ENCODE data around the gene MTAP.

DNA sequence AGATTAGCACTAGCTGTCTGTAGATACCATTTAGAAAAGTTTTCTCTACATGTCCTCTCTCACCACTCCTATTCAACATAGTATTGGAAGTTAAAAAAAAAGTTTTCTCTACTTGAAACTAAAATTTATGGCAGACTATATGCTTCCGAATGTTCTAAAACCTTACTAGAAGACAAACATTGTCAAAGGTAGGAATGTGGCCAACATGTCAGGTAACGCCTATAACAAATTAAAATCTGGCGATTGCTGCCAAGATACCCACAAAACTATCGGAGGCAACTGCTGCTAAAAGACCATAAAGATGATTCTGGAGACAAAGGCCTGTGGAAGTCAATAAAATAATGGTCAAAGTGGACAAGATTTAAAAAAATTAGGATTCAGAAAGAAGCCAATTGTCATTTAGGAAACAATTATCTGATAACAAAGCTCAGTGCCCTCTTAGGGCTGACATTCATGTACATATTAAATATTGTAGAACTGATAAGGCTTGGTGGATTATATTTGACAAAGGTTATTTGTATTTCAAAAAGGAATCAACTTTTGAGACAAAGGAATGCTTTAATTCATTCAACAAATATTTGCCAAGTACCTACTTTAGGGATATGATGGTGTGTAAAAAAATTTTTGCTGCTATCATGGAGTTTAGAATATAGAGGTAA, 139.0 kb downstream of the MTAP start:
- TF ChIP-seq CTCF (IDR thresholded peaks at IDR 0.05) (no peak), POLR2A (IDR thresholded peaks at IDR 0.05) (no peak)

Measured in breast epithelium (tissue), 3 donors.